MM.1S (cell line): ENCODE results near the gene SLC27A2.

Experiments
- DNase-seq: peaks from one replicate; pipeline ENCODE4 v3.0.0-alpha.2; 2015
- H2AFZ ChIP-seq: fragments of 300-600 bp; sonication (generic); 2 replicates; pipeline ENCODE4 v1.6.0; 2016; ENCODE audit warnings: antibody characterized with exemption, low read length
- H3F3A ChIP-seq: fragments of 300-600 bp; sonication (generic); 2 replicates; pipeline ENCODE4 v1.6.1; 2016; ENCODE audit warnings: mild to moderate bottlenecking, antibody characterized with exemption, low read length, moderate library complexity, mixed read lengths; ENCODE audit not compliant: insufficient read depth
- H3K27ac ChIP-seq: fragments of 300-600 bp; sonication (generic); 2 replicates; pipeline ENCODE4 v1.5.1; 2016; ENCODE audit warnings: mild to moderate bottlenecking, low read length
- H3K27me3 ChIP-seq: fragments of 300-600 bp; sonication (generic); replicated peaks from 2 replicates; pipeline ENCODE4 v1.6.0; 2016; ENCODE audit warnings: low read length; ENCODE audit not compliant: insufficient read depth
- H3K36me3 ChIP-seq: fragments of 300-600 bp; sonication (generic); replicated peaks from 2 replicates; pipeline ENCODE4 v1.6.1; 2016; ENCODE audit warnings: mild to moderate bottlenecking, low read length, mixed read lengths; ENCODE audit not compliant: insufficient read depth
- H3K4me1 ChIP-seq: fragments of 300-600 bp; sonication (generic); 2 replicates; pipeline ENCODE4 v1.6.1; 2016; ENCODE audit warnings: low read length, mixed read lengths
- H3K4me2 ChIP-seq: fragments of 300-600 bp; sonication (generic); 2 replicates; pipeline ENCODE4 v1.6.0; 2016; ENCODE audit warnings: low read depth, low read length
- H3K4me3 ChIP-seq: fragments of 300-600 bp; sonication (generic); 2 replicates; pipeline ENCODE4 v1.5.1; 2016; ENCODE audit warnings: low read length, mixed read lengths
- H3K79me2 ChIP-seq: fragments of 300-600 bp; sonication (generic); 2 replicates; pipeline ENCODE4 v1.6.1; 2016; ENCODE audit warnings: mixed run types, low read length, mixed read lengths
- H3K9ac ChIP-seq: fragments of 300-600 bp; sonication (generic); 2 replicates; pipeline ENCODE4 v1.6.1; 2016; ENCODE audit warnings: low read length, mixed read lengths
- H3K9me2 ChIP-seq: fragments of 300-600 bp; sonication (generic); replicated peaks from 2 replicates; pipeline ENCODE4 v1.6.1; 2016; ENCODE audit warnings: mild to moderate bottlenecking, low read length, mixed read lengths; ENCODE audit not compliant: insufficient read depth
- H3K9me3 ChIP-seq: fragments of 300-600 bp; sonication (generic); replicated peaks from 2 replicates; pipeline ENCODE4 v1.6.1; 2016; ENCODE audit warnings: mild to moderate bottlenecking, low read length, mixed read lengths; ENCODE audit not compliant: insufficient read depth
- H4K20me1 ChIP-seq: fragments of 300-600 bp; sonication (generic); 2 replicates; pipeline ENCODE4 v1.6.1; 2016; ENCODE audit warnings: mild to moderate bottlenecking, low read length, moderate library complexity, mixed read lengths; ENCODE audit not compliant: insufficient read depth
- EZH2 ChIP-seq: fragments of 300-600 bp; sonication (generic); optimal IDR thresholded peaks from 2 replicates; pipeline ENCODE3; 2017; ENCODE audit warnings: low read depth, mild to moderate bottlenecking, antibody characterized with exemption, low read length, mixed read lengths
- EZH2phosphoT487 ChIP-seq: fragments of 300-600 bp; sonication (generic); IDR thresholded peaks from 2 replicates; pipeline ENCODE4 v1.6.1; 2018; ENCODE audit warnings: antibody characterized with exemption, low read length
- TF ChIP-seq, protein P1 (sequence below): fragments of 300-600 bp; sonication (generic); IDR thresholded peaks from 2 replicates; pipeline ENCODE4 v1.5.1; 2016; ENCODE audit warnings: antibody characterized with exemption, low read length, mixed read lengths

Gene SLC27A2

DNA sequence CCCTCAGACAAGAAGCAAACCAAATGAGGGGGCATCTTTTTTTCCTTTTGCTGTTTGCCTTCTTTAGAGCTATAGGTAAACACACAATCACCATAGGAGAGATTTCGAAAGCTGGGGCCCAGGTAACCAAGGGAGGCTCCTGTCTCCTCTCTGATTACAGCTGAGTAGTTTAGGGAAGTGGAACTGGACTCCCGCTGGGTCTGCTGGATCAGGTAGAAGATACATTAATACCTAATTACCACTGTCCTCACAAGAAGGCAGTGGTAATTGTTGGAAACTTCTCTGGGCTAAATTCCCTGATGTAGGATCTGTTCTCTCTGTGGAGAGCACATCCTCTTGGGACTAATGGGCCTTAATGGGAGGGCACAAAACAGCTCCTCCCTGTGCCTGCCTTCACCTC lies 50.8 kb downstream of the SLC27A2 start:
- H3K4me1 ChIP-seq, result no peaks in the 10 kb centered on the region
- no peak overlapping the region for H2AFZ ChIP-seq
- TF ChIP-seq EZH2phosphoT487 (no peak), EZH2 (no peak)
- TF ChIP-seq, protein P1, sequence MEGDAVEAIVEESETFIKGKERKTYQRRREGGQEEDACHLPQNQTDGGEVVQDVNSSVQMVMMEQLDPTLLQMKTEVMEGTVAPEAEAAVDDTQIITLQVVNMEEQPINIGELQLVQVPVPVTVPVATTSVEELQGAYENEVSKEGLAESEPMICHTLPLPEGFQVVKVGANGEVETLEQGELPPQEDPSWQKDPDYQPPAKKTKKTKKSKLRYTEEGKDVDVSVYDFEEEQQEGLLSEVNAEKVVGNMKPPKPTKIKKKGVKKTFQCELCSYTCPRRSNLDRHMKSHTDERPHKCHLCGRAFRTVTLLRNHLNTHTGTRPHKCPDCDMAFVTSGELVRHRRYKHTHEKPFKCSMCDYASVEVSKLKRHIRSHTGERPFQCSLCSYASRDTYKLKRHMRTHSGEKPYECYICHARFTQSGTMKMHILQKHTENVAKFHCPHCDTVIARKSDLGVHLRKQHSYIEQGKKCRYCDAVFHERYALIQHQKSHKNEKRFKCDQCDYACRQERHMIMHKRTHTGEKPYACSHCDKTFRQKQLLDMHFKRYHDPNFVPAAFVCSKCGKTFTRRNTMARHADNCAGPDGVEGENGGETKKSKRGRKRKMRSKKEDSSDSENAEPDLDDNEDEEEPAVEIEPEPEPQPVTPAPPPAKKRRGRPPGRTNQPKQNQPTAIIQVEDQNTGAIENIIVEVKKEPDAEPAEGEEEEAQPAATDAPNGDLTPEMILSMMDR, result no peak
- no peaks in the 10 kb centered on the region for H4K20me1 ChIP-seq
- no peak for DNase-seq
- no peaks in the 10 kb centered on the region for H3K9me3 ChIP-seq
- H3K9me2 ChIP-seq, result no peaks in the 10 kb centered on the region
- no peak overlapping the region for H3K9ac ChIP-seq
- H3F3A ChIP-seq, result no peaks in the 10 kb centered on the region
- H3K27me3 ChIP-seq, result no peaks in the 10 kb centered on the region
- no peaks in the 10 kb centered on the region for H3K79me2 ChIP-seq
- H3K27ac ChIP-seq, result no peak overlapping the region
- no peaks in the 10 kb centered on the region for H3K36me3 ChIP-seq
- no peak overlapping the region for H3K4me2 ChIP-seq
- no peak overlapping the region for H3K4me3 ChIP-seq

DNA sequence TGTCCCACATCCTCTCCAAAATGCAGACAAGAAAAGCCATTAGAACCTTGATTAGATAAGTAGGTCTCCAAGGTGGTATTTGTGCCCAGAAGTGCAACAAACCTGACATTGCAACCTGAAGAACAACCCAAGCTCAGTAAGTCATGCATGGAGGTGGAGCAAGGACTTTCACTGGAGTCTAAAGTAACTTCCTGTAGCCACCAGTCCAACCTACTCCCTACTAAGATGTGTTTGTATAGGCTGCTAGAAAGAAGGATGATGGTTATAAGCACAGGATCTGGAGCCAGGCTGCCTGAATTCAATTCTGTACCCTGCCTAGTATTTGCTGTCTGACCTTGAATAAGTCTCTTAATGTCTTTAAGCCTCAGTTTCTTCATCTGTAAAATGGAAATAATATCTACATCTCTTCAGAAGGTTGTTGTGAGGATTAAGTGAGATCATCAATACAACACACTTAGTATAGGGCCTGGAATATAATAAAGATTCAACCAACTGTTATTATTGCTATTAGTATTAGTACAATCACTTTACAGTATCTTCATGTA lies 51.3 kb downstream of the SLC27A2 start:
- TF ChIP-seq EZH2 (no peak), EZH2phosphoT487 (no peak)
- TF ChIP-seq, protein P1, result no peak
- no peak overlapping the region for H3K4me2 ChIP-seq

DNA sequence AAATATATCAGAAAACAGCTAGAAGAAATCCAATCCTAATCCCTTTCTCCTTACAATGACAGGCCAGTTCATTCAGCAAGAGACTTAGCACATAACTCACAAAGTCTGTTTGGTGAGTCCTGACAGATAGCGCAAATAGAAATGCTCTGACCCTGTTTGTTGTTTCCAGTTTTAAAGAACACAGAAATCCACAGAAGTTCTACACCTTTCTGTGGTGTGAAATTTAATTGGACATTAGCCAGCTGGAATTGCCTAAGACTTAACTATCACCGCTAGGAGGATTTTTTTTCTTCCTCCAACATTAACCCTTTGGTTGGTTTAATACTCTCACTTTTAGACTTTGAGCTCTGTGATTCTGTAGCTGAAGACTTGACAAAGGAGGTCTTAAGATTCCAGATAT lies 52.8 kb downstream of the SLC27A2 start:
- no peaks in the 10 kb centered on the region for H3K9me3 ChIP-seq
- H3K79me2 ChIP-seq, result no peaks in the 10 kb centered on the region
- no peaks in the 10 kb centered on the region for H3K9me2 ChIP-seq
- H4K20me1 ChIP-seq, result no peaks in the 10 kb centered on the region
- no peak overlapping the region for H3K4me2 ChIP-seq
- no peaks in the 10 kb centered on the region for H3K4me1 ChIP-seq
- no peak overlapping the region for H3K9ac ChIP-seq
- H3K4me3 ChIP-seq, result no peak overlapping the region
- H3F3A ChIP-seq, result no peaks in the 10 kb centered on the region
- TF ChIP-seq, protein P1, result no peak
- TF ChIP-seq EZH2, result no peak
- no peak for TF ChIP-seq EZH2phosphoT487
- no peak overlapping the region for H2AFZ ChIP-seq
- DNase-seq, result no peak
- H3K36me3 ChIP-seq, result no peaks in the 10 kb centered on the region
- no peak overlapping the region for H3K27ac ChIP-seq
- H3K27me3 ChIP-seq, result no peaks in the 10 kb centered on the region

More for the DNA sequence above, 51.3 kb downstream of the SLC27A2 start:
- H3K4me1 ChIP-seq, result no peaks in the 10 kb centered on the region
- no peaks in the 10 kb centered on the region for H3F3A ChIP-seq
- no peak overlapping the region for H3K4me3 ChIP-seq
- no peaks in the 10 kb centered on the region for H3K9me2 ChIP-seq
- H4K20me1 ChIP-seq, result no peaks in the 10 kb centered on the region
- H3K79me2 ChIP-seq, result no peaks in the 10 kb centered on the region
- H3K9ac ChIP-seq, result no peak overlapping the region
- no peaks in the 10 kb centered on the region for H3K36me3 ChIP-seq
- H3K9me3 ChIP-seq, result no peaks in the 10 kb centered on the region
- H2AFZ ChIP-seq, result no peak overlapping the region
- no peaks in the 10 kb centered on the region for H3K27me3 ChIP-seq
- DNase-seq, result no peak
- no peak overlapping the region for H3K27ac ChIP-seq
